HG02885 (cell line): Measurements from ENCODE around the gene APP.
"Not testable (repeated sequence)": the region's sequence is repeated elsewhere in the genome, so short reads cannot be mapped to it uniquely, and the experiment has no call there.

Experiments used
- ATAC-seq: cut with Tn5 transposase; IDR thresholded peaks from one replicate; pipeline ENCODE4 v1.9.1; 2021; ENCODE audit warnings: mild to moderate bottlenecking; ENCODE audit not compliant: unreplicated experiment, poor library complexity

APP gene

DNA sequence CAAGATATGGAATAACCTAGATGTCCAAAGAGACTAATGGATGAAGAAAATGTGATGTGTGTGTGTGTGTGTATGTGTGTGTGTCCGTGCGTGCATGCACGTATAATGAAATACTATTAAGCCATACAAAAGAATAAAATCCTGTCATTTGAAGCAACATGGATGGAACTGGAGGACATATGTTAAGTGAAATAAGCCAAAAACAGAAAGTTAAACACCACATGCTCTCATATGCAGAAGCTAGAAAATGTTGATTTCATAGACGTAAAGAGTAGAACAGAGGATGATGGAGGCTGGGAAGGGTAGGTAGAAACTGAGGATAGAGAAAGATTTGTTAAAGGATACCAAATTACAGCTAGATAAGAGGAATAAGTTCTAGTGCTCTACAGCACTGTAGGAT, 133.7 kb downstream of the APP start:
- no peak for ATAC-seq

DNA sequence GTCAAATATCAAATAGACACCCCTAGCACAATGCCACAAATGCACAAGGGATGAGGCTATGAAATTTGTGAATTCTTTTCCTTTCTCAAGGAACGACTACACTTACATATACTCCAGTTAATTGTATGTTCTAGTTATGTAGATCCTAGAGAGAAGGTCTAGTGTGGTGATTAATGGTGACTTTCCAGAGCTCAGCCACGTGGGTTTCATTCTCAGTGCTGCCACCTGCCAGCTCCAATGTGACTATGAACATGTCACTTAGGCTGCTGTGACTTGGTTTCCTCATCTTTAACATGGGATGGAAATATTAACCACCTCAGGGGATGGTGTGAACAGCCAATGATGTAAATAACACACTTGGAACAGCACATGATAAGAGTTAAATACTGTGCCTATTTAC, 138.3 kb downstream of the APP start:
- no peak for ATAC-seq

DNA sequence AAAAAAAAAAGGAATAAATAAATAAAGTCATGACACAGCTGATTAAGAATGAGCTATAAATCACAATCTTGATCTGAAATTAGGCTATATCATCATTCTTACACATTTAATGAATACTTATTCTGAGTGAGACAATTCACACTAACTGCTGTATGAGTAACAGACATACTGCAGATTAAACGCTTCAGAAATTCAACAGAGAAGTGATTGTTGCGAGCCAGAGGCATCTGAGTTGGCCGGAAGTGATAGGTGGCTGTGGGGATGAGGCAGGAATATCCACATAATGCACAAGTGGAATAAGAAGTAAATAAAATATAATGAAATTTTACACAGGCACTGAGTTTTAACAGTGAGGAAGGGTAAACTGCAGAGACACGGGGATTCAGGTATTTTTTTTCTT, 142.4 kb downstream of the APP start:
- ATAC-seq = no peak

DNA sequence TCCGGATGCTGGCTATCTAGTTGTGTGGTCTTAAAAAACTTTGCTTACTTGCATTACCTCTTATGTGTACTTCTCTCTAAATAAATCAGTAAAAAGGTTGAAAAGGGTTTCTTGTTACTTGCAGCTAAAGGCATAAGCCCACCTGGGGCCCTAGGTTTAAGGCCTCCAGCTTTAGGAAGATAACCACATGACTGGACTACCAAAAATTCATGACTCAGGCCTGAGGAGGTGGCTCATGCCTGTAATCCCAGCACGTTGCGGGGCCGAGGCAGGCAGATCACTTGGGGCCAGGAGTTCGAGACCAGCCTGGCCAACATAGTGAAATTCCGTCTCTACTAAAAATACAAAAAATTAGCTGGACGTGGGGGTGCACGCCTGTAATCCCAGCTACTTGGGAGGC, 142.9 kb downstream of the APP start:
- no peak for ATAC-seq

DNA sequence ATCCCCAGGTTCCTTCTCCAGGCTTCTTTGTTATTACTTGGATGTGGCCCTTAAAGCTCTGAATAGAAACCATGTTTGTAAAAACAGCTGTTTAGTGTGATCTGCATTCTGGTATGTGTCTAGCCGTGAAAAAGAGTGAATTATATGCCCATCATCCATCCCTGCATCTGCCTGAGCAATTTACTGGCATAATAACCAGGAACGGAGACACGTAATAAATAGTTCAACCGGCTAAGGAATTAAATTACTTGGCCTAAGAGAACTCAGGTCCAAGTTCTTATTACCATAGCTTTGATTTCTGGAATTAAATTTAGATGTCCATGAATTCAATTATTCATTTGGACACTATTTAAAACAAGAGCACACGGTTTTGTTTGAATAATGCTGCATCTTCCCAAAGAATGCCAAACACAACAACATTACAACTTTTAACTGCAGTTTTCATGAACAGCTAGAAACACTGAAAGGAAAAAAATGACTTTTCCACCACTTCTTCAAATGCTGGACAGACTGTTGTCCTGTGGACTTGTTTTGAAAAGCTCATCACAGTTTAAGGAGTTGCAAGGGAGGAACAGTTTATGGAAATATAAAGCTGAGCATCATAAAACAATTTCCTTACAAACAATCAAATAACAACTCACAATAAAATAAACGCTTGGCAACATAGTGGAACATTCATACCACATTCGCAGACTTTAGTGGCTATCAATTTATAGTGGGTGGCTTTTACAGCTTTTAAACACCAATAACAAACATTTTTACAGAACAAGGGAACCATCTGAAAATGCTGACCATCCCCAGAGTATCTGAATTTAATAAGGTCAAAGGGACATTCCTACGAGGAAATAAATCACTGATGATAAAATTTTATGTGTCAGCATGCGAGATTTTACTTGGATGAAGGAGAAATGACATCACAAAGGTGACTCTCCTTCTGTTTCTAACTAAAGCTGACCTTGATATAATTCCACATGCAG, 144.7 kb downstream of the APP start:
- ATAC-seq = no peak

DNA sequence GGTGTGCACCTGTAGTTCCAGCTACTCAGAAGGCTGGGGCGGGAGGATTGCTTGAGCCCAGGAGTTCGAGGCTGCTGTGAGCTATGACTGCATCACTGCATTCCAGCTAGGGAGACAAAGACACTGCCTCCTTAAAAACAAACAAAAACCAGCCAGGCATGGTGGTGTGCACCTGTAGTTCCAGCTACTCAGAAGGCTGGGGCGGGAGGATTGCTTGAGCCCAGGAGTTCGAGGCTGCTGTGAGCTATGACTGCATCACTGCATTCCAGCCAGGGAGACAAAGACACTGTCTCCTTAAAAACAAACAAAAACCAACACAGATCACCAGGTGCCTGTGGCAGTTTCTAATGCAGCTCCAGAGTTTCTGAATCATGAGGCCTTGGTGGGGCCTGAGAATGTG, 147.2 kb downstream of the APP start:
- not testable (repeated sequence) for ATAC-seq

DNA sequence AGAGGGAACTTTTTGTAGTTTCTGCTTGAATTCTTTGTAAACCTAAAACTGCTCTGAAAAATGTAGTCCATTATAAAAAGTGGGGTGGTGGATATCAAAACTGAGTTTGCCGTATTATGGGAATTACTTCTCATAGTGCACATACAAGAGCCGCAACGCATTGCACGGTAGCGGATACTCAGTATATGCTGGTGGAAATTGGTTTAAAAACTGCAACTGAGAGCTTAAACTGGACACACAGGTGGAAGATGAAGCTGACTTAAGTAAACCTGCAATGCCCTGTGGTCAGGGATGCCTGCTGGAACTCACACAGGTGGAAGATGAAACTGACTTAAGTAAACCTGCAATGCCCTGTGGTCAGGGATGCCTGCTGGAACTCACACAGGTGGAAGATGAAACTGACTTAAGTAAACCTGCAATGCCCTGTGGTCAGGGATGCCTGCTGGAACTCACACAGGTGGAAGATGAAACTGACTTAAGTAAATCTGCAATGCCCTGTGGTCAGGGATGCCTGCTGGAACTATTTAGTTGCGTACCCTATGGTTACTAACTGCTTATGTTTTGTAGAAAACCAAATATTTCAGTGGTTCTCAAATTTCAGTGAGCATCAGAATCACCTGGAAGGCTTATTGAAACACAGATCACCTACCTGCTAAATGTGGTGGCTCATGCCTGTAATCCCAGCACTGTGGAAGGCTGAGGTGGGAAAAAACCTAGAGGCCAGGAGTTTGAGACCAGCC, 147.8 kb downstream of the APP start:
- ATAC-seq = not testable (repeated sequence)

DNA sequence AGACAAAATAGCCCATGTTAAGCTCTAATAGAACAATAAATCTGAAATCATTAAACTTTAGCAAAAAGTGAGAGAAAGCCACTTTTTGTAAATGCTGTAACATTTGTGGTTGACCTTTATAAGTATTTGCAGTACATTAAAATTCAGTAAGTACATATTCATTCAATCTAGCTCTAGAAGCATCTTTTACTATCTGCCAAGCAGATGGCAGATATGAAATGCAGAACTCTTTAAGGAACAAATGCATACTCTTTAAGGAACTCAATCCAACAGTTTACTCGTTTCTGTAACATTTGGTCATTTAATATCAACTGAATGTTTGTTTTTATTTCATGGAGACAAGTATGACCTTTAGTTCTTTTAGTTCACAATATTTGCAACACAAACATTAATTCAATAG, 150.1 kb downstream of the APP start:
- ATAC-seq = no peak

DNA sequence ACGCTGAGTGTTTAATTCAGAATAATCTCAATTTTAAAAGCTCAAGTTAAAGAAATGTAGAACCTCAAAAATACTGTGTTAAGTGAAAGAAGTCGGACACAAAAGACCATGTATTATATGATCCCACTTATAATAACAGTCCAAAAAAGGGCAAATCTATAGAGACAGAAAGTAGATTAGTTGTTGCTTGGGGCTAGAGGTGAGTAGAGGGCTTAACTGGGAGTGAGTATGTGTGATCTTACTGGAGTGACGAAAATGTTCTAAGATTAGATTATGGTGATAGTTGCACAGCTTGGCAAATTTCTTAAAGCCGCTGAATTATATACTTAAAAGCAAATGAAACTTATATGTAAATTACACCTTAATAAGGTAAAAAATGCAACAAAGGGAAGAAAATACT, 150.5 kb downstream of the APP start:
- no peak for ATAC-seq

DNA sequence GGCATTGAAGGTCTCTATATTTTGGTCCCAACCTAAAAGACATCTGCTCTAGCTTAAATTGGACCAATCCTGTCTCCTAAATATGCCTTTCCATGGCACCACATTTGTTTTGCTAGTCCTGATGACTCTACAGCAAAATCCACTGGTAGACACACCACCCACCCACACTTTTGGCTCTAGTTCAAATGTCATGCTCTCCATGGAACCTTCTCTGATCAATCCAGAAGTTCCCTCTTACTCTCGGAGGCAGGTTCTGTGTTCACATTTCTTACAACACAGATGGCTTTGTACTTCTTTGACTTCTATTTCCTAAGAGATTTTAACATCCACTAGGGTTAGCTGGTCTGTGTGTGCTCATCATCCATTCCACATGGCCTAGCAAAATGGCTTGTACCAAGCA, 151.3 kb downstream of the APP start:
- ATAC-seq = no peak

DNA sequence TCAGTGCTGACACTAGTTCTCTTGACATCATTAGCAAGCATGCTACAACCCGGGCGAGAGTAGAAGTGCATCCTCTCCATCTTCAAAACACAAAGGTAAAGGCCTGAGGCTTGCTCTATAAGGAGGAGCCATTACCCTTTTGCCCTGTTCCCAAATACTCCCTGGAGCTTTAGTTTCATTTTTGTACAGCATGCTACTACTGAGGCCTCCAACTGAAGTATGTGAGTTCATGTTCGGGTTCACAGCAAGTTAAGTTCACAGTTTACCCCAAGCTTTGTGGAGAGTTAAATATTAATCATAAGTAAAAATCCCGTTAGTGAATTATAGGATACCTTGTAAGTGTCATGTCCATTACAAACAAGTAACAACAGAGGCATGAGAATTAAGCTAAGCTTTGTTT, 156.6 kb downstream of the APP start:
- no peak for ATAC-seq

DNA sequence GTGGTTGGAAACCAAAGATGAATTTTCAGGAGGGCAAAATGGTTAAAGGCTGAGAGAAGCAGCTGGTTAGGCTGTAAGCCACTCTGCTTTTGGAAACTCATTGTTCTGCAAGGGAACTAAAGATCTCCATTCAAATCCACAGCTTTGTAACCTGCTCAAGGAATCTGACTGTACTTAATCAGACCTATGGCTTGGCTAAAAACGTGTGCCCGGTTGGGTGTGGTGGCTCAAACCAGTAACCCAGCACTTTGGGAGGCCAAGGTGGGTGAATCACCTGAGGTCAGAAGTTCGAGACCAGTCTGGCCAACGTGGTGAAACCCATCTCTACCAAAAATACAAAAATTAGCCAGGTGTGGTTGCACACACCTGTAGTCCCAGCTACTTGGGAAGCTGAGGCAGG, 158.1 kb downstream of the APP start:
- ATAC-seq = not testable (repeated sequence)

DNA sequence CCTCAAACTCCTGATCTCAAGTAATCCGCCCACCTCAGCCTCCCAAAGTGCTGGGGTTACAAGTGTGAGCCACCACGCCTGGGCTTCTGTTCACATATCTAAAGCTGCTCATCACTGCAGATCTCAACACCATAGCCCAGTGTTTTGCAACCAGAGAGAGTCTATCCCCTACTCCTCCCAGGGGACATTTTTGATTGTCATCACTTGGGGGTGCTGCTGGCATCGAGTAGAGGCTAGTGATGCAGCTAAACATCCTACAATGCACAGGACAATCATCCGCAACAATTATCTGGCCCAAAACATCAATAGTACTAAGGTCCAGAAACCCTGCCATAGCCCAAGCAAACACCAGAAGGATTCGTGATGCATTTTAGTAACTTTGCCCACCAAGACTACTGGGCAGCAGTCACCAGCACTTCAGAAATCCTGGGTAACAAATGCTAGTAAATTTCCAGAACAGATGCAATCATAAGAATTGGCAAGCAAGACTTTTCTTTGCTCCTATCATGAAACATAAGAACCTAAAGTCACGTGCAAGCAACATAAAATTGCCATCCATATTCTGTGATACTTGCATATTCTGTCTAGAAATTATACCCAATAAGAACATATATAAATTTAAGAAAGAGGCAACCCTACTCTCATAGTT, 159.2 kb downstream of the APP start:
- ATAC-seq = no peak

DNA sequence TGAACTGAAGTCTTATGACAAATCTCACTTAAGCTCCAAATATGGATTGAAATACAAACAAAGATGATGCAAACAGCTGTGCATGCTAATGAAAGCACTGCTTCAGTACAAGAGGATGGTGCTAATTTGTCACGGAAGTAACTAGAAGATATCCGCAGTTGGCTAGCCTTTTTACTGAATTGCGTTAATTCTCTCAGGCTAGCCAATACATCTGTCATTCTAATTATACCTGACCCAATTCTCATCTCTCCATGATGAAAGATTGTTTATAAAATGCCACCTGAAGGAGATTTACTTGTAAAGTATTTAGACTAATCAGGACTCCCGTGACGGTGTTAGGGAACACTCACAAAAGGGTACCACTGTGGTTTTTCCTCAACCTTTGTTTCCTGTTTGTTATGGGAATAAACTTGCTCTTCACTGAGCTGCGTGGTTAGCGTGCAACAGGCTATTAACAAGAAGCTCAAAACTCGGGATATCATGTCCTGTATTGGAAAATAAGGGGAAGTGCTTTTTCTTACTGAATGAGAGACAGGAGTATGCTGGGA, 162.5 kb downstream of the APP start:
- no peak for ATAC-seq

DNA sequence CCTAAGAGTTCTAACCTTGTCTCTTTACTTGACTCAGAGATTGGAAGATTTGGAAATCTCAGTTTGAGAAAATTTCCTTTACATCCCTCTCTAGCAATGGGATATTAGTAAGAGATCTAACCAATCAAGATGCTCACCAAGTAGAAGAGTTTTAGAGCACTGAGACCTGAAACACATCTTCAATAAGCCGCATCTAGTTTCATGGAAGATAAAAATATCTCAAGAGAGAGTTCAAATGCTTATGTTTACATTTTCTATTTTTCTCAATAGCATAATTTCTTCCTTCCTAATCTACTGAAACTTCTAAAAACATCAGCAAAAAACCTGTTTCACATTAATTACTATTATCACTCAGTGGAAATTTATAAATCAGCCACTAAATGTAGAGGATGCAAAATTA, 165.1 kb downstream of the APP start:
- ATAC-seq = no peak

DNA sequence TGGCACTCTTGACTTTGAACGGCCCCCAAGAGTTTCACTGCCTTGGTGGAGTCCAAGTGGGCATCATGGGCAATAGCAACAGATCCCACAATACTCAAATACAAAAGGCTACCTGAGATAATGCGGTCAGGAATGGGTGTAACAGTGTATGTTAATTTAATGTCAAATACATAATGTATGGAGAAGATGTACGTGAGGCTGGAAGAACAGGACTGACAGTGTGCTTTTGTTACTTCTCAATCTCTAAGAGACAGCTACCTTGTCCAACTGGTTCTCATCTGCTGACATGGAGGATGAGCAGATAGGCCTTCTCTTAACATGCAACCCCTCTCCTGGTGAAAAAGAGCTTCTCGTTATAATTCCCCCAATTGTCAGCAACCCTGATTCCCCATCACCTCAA, 167.2 kb downstream of the APP start:
- no peak for ATAC-seq

DNA sequence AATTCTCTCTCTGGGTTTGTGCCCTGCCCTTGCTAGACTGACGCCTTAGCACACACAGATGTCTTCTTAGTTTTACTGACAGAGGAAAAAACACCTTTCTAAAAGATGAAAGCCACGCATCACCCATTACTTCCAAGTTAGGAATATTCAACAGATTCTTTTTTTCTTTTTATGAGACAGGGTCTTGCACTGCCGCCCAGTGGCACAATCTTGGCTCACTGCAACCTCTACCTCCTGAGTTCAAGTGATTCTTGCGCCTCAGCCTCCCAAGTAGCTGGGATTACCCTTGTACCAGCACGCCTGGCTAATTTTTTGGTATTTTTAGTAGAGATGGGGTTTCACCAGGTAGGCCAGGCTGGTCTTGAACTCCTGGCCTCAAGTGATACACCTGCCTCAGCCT, 169.2 kb downstream of the APP start:
- ATAC-seq = no peak

DNA sequence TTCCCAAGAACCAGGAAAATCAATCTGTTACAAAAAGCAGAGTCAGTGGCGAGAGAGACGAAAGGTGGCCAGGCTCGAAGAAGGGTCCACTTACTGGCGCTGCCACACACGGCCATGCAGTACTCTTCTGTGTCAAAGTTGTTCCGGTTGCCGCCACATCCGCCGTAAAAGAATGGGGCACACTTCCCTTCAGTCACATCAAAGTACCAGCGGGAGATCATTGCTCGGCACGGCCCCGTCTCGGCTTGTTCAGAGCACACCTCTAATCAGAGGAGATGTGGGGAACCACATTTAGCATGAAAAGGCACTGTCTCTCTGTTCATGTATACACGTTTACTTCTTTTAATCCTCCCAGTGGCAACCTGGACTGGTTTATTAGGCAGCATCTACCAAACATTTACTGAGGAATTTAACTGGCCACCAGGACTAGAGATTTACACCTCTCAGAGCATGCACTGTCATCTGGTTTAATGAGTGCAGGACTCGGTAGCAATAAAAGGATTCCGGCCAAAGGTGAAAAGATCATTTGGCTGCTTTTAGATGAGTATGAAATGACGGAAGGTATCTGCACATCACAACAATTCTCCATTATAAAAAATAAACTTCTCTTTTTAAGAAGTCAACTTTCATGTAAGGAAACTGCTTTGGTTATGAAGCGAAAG, 170.5 kb downstream of the APP start:
- ATAC-seq = no peak

DNA sequence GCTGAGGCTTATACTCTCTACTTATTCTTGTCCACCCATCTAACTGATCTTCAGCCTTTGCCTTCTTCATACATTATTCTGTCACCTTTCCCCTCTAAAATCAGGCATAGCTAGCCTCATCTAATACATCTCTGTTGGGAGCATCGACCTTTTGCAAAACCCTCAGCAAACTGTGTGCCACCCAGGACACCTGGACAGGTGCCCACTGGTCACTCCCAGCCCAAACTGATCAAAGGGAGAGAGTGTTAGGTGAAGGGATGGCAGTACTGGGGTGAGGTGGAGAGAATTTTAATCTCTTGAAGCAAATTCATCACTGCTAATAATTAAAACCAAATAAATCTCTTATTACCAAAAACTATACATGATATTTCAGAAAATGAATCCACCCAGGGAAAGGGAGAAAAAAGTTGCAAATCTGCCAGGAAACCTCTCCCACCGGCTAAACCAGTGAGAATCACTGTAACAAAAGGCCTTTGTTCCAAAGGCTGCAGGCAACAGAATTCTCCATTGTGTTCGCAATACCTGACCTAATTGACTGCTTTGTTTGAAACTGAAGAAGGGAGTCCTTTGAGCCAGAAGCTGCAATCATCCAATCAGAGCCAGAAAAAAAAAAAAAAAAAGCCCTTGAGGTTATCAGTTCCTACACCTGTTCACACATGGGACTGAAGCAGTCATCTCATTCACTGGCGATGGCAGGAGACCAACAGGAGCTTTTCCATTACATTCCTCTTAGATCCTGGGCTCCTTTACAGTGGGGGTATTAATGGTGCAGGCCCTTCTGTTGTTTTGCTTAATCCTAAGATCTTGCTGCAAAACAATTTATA, 172.6 kb downstream of the APP start:
- ATAC-seq = no peak
